T-helper 1 cell treated with Interleukin-12 subunit alpha and Interleukin-12 subunit beta and Interleukin-4 antibody, amounts not matched to agents 30 ng/mL and 1 ng/mL, for 36 hours (primary cell): ENCODE measurements around the gene CARS2. TPM values are rescaled to one million over a fixed set of nuclear protein-coding genes. Genes with fewer than 3 reads are reported as not detected.

Experiments
- total RNA-seq: library from RNA; stranded (reverse); gene quantifications from 2 replicates; pipeline ENCODE4 v1.2.3, GENCODE V29; 2022

CARS2 gene
- total RNA-seq, 1 donor from 2014 or later = 81.3 TPM

Other genes starting within 250 kb of the CARS2 start
- gene RAB20, start 144.4 kb downstream of the CARS2 start, total RNA-seq = 2.0 and 2.8 TPM in 2 replicates
- gene NAXD, start 90.6 kb downstream of the CARS2 start, total RNA-seq = 27.1 and 27.2 TPM in 2 replicates
- gene ING1, start 7.6 kb upstream of the CARS2 start, total RNA-seq = 11.4 and 12.6 TPM in 2 replicates
- 151 and 156 TPM in 2 replicates for gene ANKRD10, start 209.0 kb upstream of the CARS2 start, total RNA-seq